ENCODE measurements around the gene CFAP97D1.

GRCh38 chr17:43789482-43789881 lies 9.2 kb downstream of the CFAP97D1 start:
- TF ChIP-seq CTCF (IDR thresholded peaks at IDR 0.05; ENCODE audit: insufficient read depth, low read depth, low read length) (no peak), EZH2 (IDR thresholded peaks at IDR 0.05; ENCODE audit: insufficient read depth, low read length) (no peak)

Data from astrocyte (in vitro differentiated cells and primary cell).